Fibroblast of skin of back (primary cell): ENCODE results near the gene EMILIN1. TPM values are rescaled to one million over a fixed set of nuclear protein-coding genes. Genes with fewer than 3 reads are reported as not detected.
A peak's percentile ranks its signal among the peaks of the same experiment; 100 is the strongest.

ENCODE experiments used
- DNase-seq: peaks from one replicate; pipeline ENCODE4 v3.0.0-alpha.2; 2013
- polyA plus RNA-seq, 2 experiments: library from polyadenylated mRNA; unstranded; fragments of 120-200 nt; gene quantifications; one replicate each; pipeline ENCODE4 v1.2.1, GENCODE V29; 2013; ENCODE audit not compliant: insufficient read length in 2 of 2

The EMILIN1 gene
- 259 TPM for polyA plus RNA-seq (2013, experiment 1 of 2; ENCODE audit: insufficient read length)
- 305 TPM for polyA plus RNA-seq (2013, experiment 2 of 2; ENCODE audit: insufficient read length)

GRCh38 chr2:27078267-27079194 is at the start of gene EMILIN1:
TSS of gene EMILIN1 (plus strand) at chr2:27078615. CDS start at chr2:27079066, 451 bp downstream.
- DNase-seq: peak; percentile 97

DNA sequence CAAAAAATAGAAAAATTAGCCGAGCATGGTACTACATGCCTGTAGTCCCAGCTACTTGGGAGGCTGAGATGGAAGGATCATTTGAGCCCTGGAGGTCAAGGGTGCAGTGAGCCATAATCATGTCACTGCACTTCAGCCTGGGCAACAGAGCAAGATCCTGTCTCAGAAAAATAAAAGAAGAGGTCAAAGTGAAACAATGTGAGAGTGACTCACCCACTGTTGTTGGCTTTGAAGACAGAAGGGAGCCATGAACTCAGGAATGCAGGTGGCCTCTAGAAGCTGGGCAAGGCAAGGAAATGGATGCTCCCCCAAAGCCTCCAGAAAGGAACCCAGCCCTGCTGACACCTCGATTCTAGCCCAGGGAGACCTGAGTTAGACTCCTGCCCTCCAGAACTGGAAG is 49.4 kb upstream of the EMILIN1 start:
- no peak for DNase-seq

GRCh38 chr2:27032495-27033252 is 45.7 kb upstream of the EMILIN1 start, which contains the start of gene TMEM214:
TSS of gene TMEM214 (plus strand) at chr2:27032965. CDS start at chr2:27033016, 51 bp downstream.
- DNase-seq: peak; percentile 88

DNA sequence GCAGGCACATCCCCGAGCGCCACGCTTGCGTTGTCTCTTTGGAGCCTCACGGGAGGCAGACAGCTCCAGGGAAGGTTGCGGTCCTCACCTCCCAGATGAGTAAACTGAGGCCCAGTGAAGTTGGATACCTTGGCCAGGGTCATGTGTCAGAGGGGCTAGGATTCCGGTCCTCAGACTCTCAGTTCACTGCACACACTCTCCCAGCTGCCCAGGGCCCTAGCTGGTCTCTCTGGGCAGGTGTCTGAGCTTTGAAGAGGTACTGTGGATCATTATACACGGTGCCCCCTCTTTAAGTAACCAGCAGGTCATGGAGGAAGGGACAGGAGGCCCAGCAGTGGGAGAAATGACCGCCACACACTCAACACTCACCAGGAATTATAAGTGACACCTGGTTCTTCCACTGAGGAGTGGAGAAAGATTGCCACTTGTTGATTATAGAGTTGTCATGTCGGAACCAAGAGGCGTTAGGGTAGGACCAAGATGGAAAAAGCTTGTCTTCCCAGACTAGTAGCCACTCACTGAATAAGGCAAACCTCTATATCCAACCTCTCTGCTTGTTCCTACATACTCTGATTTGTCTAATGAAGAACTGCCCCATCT is 45.1 kb upstream of the EMILIN1 start:
- no peak for DNase-seq

- DNase-seq: no peak
These were observed 40.4 kb upstream of the EMILIN1 start for GRCh38 chr2:27038012-27038411.

GRCh38 chr2:27038631-27039339 is 39.6 kb upstream of the EMILIN1 start:
- no peak for DNase-seq

DNA sequence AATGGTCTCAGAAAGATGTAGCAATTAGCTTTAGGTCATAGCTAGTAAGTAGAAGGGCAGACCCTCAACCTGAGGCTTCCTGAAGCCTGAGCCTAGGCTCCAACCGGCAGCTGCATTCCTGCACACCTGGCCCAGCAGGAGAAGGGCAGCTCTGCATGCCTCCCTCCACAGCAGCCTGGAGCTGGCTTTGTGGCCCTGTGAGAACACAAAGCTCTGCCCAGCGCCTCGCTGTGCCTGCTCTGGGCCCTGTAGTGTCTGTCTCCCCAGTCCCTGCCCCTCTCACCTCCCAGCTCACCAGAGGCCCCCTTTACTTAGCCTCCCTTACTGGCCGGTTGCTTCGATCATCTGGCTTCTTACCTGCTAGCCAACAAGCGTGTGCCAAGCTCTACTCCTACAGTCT is 39.0 kb upstream of the EMILIN1 start:
- DNase-seq: no peak

- DNase-seq: no peak
These were observed 38.5 kb upstream of the EMILIN1 start for GRCh38 chr2:27039871-27040270.

- no peak for DNase-seq
These were observed 38.1 kb upstream of the EMILIN1 start for GRCh38 chr2:27040282-27040681.

DNA sequence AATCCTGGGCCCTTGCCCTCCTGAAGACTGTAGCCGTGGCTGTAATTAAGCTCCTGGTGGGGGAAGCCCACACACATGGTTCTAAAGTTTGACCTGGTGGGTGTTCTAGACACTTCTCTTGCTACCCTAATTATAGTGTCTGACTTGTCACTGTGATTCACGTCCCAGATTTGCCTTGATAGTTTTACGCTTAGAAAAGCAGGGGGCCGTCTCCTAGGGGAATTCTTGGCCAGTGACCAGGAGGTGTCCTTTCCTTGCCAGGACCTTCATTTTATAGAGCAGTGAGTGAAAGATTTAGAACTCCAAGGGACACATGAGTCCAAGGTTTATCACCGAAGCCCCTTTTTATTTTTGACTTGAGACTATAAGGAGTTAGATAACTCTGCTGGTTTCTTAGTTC is 36.7 kb upstream of the EMILIN1 start:
- peak; percentile 47 for DNase-seq

DNA sequence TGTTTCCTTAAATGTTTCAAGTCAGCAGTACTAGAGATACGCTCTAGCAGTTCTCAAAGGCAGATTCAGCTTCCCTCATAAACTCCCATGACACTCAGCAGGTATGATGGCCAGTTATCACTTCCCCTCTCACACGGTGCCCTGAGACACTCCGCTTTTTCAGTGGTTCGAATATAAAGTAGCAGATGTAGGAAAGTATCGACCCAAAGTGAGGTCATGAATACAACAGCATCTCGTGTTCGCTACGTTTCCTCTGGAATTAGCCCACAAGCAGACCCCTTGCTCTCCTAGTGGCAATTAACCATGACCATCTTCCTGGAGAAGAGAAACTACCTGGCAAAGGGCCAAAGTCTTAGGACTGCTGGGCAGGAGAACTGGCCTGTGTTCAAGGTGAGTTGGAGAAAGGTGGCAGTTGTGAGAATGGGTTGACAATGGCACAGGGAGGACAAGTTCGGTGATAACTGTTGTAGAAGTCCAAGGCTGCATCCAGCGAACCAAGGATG is 36.2 kb upstream of the EMILIN1 start:
- DNase-seq: no peak

- DNase-seq: no peak
These were observed 35.3 kb upstream of the EMILIN1 start for GRCh38 chr2:27042985-27043634.

- no peak for DNase-seq
These were observed 28.8 kb upstream of the EMILIN1 start for GRCh38 chr2:27049422-27050280.

GRCh38 chr2:27050281-27050995 is 28.0 kb upstream of the EMILIN1 start:
- DNase-seq: peak; percentile 95

DNA sequence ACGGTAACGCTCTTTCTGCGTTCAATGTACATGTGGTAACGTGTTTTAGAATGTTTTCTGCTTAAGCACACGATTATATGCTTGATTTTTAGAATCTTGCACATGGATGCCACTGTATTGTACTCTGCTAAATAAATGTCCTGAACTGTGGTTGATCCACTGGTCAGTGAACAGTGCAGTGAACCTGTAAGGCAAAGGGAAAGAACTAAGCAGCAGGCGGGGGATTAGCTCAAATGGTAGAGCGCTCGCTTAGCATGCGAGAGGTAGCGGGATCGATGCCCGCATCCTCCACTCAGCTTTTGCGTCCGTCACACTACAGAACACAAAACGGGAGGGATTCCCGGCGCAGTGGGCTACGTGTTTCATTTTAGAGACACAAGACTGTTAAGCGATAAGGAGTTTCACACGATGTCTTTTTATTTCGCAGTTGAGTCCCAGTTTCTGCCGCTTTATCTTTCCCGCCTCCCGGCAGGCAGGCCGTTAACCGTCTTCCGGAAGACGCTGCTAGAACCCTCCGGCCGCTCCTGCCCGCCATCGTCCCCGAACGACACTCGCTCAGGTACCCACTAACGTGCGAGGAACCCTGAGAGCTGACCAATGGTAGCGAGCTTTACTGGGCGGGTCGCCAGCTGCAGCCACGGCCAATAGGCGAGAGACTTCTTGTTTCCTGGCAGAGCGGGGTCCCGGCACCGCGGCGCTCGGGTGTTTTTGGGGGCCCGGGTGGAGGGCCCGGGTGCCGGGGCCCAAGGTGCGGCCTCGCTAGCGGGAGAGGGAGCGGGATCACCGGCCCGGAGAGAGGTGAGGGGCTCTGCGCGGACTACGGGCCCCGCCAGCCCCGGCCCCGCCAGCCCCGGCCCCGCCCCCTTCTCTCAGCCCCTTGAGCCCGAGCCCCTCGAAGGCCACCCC is 27.2 kb upstream of the EMILIN1 start, which contains the start of gene AGBL5:
Gene AGBL5 (plus strand): TSS at position 673 of the 906 bp plus-strand sequence. CDS start 1,291 bp downstream, outside the sequence.
- peak; percentile 89 for DNase-seq

DNA sequence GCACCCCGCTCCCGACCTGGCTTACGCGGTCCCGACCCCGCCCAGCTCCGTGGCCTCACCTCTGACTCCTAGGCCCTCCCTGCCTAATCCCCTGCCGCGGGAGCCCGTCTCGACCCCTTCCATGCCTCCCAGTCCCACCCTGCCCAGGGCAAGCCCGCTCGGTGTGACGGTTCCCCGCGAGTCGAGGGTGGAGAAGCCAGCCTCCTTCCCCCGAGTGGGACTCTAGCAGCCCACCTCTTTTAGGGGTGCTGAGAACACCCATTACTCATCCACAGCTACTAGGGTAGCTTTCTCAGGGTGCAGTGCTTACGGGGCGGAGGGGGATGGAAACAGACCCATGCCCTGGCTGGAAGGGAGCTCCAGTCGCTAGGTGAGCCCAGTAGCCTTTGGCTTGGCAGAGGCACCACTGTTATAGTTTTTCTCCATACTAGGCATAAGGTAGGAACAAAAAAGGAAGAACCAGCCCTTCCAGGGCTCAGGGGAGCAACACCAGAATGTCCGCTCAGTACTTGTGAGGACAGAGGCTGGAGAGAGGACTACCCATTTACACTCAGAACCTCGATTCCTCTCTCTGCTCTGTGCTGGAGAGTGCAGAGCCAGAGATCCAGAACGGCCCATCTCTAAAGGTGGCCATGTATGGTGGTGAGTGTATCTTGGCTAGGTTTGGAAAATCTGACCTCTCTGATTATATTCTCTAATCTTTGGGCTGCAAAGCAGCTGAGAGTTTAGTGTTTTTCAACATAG is 26.3 kb upstream of the EMILIN1 start:
- DNase-seq: no peak

GRCh38 chr2:27053321-27053720 is 25.1 kb upstream of the EMILIN1 start:
- DNase-seq: no peak

DNA sequence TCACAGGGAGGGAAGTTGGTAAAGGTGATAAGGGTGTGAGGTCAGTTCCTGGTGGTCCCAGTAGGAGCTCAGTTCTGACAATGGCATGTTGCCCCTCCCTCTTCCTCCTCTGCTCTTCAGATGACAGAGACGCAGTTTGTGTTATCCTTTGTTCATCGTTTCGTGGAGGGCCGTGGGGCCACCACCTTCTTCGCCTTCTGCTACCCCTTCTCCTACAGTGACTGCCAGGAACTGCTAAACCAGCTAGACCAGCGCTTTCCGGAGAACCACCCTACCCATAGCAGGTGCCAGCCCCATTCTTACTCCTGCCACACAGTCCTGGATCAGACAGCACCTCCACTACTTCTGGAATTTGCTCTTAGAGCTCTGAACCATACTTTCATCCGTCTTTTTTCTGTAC is 24.6 kb upstream of the EMILIN1 start:
- DNase-seq: no peak
